NK-92 (cell line): Measurements from ENCODE around the gene GOLGA6L7.
"Not testable (repeated sequence)": the region's sequence is repeated elsewhere in the genome, so short reads cannot be mapped to it uniquely, and the experiment has no call there.

Experiments used
- DNase-seq: peaks from one replicate; lab custom pipeline; 2025; ENCODE audit not compliant: unreplicated experiment; lab: John Stamatoyannopoulos, UW

GOLGA6L7 gene

DNA sequence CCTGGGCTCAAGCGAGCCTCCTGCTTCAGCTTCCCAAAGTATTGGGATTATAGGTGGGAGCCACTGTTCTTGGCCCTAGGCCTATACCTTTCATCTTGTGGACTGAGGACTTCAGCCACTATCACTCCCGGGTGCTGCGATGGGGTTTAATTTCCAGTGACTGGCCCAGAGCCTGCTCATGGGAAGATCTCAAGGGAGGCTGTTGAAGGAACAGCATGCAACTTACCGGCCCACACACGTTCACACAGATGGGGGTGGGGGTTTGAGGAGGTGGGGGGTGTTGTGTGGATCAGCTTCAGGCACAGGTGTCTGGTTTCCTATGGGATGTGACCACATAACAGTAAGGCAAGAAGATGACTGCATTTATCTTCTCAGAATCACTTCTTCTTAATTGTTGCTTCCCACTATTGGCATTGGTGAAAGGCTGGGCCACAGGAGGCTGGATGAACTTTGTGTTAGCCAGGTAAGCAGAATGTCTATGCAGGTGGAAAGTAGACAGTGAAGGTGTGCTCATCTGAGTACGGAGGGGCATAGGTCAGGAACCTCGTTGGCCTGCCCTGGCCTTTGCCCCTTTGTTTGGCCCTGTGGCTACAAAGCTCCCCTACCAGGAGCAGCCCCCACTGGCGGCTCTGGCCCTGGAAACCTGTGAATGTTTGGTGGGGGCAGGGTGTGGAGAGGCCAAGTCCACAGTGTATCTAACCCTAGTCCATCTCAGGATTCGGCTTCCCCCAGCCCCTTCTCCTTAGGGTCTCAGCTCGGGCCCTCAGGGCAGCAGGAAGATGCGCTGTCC, 35.9 kb upstream of the GOLGA6L7 start:
- no peak for DNase-seq

DNA sequence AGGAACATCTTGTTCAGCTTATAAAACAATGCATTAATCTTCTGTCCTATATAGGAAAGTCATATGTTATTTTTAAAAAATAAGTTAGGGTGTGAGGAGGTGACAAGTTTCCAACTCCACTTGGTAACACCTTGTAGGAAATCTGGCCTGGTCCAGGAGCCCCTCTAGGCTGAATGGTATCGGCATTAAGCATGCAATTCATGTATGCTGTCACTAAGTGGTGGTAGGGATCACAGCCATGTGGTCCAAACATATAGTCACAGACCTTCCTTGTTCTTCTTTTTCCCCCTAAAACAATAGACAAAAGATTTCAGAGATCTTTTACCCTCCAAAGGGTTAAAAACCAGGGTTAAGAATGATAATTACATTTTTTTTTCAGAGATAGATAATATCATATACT, 33.2 kb upstream of the GOLGA6L7 start:
- no peak for DNase-seq

DNA sequence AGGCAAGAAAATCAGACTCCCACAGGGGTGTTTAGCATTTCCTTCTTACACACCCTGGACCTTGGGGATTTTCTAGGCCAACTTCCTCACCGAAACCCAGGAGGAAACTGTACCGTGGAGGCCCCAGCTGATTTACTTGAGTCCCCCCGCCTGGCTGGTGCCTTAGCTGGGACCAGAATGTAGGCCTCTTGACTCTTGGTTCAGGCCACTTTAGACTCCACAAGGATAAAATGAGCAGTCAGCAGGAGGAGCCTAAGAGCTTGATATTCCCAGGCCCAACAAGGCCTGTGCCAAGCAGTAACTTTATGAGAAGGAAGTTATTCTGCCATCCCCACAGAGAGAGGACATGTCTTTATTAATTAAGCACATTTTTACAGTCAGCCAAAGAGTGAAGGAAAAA, 32.7 kb upstream of the GOLGA6L7 start:
- DNase-seq, result no peak

- no peak for DNase-seq
Measured at GRCh38 chr15:28880680-28881079, 32.2 kb upstream of the GOLGA6L7 start.

- DNase-seq, result no peak
Measured at GRCh38 chr15:28879551-28879950, 31.1 kb upstream of the GOLGA6L7 start.

DNA sequence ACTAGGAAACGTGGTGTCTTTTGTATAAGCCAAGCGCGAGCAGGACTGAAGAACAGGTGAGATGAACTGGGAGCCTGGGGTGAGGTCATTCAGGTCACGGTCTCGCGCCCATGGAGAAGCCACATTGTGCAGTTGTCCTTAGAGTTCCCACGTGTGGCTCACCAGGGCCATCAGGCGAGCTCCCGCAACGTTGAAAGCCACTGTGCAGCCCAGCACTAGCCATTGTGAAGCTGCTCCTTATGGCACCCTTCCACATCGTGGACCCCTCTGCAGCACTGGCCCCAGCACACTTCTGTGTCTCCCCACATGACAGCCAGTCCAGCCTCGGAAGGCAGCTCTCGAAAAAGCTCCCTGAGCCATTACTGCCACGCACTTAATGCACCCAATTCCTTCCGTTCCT, 29.8 kb upstream of the GOLGA6L7 start:
- DNase-seq, result no peak

DNA sequence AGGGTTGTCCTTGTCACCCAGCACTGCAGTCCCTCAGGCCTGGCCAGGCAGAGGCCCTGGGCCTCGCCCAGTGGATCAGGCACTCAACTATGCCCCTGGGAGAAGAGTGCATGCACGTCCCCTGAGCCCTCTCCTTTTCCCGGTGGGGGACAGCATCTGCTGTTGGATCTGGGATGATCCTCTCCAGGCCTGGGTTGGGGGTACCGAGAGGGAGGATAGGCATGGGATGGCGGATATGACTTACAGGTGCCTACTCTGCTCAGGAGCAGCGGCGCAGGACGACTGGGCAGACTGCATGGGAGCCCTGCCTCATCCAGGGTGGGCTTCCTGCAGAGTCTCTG, 28.4 kb upstream of the GOLGA6L7 start:
- DNase-seq, result no peak

- DNase-seq, result no peak
Measured at GRCh38 chr15:28876131-28876844, 27.8 kb upstream of the GOLGA6L7 start.

DNA sequence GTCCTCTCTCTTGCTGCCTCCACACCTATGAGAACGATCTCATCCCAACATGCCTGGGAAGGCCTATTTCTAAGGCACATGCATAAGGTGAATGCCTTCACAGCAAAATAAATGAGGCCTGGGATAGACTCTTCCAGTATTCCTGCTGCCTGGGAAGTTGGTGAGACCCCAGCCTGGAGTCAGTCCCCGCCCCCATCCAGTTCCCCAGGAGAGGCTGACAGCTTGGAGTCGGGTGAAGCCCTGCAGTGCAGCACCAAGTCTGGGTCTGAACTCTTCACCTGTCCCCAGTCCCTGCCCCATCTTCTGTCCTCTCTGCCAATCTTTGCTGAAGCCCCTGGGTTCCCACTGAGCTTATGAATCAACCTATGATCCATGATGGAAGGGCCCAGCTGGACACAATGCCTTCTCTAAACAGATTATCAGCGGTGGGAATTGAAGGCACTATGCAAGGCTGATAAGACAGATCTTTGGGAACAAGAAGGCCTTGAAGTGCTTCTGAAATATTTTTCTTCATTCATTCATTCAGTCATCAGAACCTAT, 27.1 kb upstream of the GOLGA6L7 start:
- DNase-seq, result no peak

GRCh38 chr15:28873585-28874190, 25.2 kb upstream of the GOLGA6L7 start:
- DNase-seq, result no peak

DNA sequence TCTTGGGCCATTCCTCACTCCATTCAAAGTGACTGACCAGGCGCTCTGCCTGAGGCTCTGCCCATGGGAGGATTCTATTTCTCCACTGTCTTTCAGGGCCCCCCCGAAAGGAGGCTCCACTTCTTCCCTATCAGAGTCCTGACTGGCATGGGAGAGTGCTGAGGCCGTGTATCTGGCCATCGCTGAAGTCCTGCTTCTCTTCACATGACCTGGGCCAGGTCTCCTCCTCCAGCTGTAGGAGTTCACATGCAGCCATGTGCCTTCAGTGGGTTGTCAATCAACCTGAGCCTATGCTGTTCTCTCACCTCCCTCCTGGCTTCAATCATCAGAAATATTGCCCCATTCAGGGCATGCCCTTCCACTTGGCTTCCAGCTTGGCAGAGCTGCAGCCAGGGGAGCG, 24.6 kb upstream of the GOLGA6L7 start:
- no peak for DNase-seq

GRCh38 chr15:28871168-28871567, 22.7 kb upstream of the GOLGA6L7 start:
- no peak for DNase-seq

- DNase-seq, result no peak
Measured at GRCh38 chr15:28868744-28869345, 20.4 kb upstream of the GOLGA6L7 start.

- not testable (repeated sequence) for DNase-seq
Measured at GRCh38 chr15:28861589-28862293, 13.3 kb upstream of the GOLGA6L7 start.

DNA sequence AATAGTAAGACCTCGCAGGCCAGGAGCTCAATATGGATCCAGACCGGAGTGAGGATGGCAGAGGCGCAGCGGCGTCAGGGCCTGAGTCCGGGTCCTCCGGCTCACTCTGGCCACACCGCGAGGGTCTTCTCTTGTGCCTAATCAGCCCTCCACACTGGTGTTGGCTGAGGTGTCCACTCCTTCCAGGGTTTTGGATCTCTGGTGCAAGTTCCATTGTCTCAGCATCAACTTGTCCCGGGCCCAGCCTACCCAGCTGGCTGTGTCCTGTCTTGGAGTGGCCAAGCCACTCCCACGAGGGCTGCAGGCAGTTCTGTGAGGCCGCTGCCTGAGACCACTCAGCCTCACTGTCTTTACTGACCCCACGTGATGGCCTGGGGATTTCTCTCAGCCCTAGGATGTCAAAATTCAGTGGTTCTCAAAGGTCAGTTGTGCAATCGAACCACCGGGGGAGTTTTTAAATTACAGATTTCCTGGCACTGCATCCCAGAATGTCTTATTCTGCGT, 12.6 kb upstream of the GOLGA6L7 start:
- no peak for DNase-seq

- DNase-seq, result not testable (repeated sequence)
Measured at GRCh38 chr15:28854578-28854977, 6.1 kb upstream of the GOLGA6L7 start.

- DNase-seq, result not testable (repeated sequence)
Measured at GRCh38 chr15:28853654-28854053, 5.2 kb upstream of the GOLGA6L7 start.

DNA sequence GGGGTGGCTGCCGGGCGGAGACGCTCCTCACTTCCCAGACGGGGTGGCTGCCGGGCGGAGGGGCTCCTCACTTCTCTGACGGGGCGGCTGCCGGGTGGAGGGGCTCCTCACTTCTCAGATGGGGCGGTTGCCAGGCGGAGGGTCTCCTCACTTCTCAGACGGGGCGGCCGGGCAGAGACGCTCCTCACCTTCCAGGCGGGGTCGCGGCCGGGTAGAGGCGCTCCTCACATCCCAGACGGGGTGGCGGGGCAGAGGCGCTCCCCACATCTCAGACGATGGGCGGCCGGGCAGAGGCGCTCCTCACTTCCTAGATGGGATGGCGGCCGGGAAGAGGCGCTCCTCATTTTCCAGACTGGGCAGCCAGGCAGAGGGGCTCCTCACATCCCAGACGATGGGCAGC, 1.3 kb upstream of the GOLGA6L7 start:
- DNase-seq, result not testable (repeated sequence)

DNA sequence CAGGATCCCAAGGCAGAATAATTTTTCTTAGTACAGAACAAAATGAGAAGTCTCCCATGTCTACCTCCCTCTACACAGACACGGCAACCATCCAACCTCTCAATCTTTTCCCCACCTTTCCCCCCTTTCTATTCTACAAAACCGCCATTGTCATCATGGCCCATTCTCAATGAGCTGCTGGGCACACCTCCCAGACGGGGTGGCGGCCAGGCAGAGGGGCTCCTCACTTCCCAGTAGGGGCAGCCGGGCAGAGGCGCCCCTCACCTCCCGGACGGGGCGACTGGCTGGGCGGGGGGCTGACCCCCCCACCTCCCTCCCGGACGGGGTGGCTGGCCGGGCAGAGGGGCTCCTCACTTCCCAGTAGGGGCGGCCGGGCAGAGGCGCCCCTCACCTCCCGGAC, 827 bp upstream of the GOLGA6L7 start:
- DNase-seq, result not testable (repeated sequence)

- not testable (repeated sequence) for DNase-seq
Measured at GRCh38 chr15:28847959-28848358, 485 bp downstream of the GOLGA6L7 start.

- not testable (repeated sequence) for DNase-seq
Measured at GRCh38 chr15:28847247-28847646, 1.2 kb downstream of the GOLGA6L7 start.
